Coronary artery (tissue), 2 donors: ENCODE measurements around the gene MGP.
A peak's percentile ranks its signal among the peaks of the same experiment; 100 is the strongest.

Experiments
- DNase-seq: peaks from one replicate; pipeline ENCODE4 v3.0.0-alpha.2; 2017; ENCODE audit warnings: low spot score
- H3K27ac ChIP-seq, 2 donors: fragments of 200-600 bp; sonication (generic); one replicate each; pipeline ENCODE4 v1.5.1; 2016 to 2019
- H3K4me3 ChIP-seq: fragments of 200-600 bp; sonication (generic); 2 replicates; pipeline ENCODE4 v1.5.1; 2016; ENCODE audit warnings: mild to moderate bottlenecking, moderate library complexity
- TF ChIP-seq, protein P1 (sequence below): fragments of 200-600 bp; sonication (generic); IDR thresholded peaks from one replicate; pipeline ENCODE4 v1.5.1; 2019; ENCODE audit warnings: antibody characterized with exemption

The MGP gene

DNA sequence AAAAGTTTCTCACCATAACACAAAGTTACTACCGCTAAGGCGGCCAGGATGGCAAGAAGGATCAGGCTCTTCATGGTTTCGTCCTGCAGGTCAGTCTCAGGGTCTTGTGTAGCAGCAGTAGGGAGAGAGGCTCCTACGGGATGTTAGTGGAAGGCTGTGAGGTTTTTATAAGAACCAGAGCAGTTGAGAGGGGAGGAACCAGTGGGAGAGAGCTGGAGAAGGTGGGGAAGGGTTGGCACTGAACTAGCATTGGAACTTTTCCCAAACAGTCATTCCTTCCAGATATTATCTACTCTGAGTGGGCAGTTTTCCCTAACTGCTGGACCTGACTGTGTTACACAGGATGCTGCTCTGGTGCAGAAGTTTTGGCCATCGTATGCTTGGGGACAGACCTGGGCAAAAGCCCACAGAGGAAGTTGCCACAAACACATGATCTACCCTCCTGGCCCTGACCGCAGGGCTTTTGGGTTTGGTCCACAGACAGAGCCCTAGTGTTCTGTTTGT, at the start of gene MGP:
Gene MGP (minus strand): TSS at position 137 of the 504 bp plus-strand sequence. CDS start 63 bp downstream, at position 74.
- peak within 1 kb of the TSS; percentile 79 to 88 for H3K27ac ChIP-seq
- DNase-seq: peak; percentile 87
- TF ChIP-seq, protein P1, sequence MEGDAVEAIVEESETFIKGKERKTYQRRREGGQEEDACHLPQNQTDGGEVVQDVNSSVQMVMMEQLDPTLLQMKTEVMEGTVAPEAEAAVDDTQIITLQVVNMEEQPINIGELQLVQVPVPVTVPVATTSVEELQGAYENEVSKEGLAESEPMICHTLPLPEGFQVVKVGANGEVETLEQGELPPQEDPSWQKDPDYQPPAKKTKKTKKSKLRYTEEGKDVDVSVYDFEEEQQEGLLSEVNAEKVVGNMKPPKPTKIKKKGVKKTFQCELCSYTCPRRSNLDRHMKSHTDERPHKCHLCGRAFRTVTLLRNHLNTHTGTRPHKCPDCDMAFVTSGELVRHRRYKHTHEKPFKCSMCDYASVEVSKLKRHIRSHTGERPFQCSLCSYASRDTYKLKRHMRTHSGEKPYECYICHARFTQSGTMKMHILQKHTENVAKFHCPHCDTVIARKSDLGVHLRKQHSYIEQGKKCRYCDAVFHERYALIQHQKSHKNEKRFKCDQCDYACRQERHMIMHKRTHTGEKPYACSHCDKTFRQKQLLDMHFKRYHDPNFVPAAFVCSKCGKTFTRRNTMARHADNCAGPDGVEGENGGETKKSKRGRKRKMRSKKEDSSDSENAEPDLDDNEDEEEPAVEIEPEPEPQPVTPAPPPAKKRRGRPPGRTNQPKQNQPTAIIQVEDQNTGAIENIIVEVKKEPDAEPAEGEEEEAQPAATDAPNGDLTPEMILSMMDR: no peak
- peak within 1 kb of the TSS; percentile 61 for H3K4me3 ChIP-seq

DNA sequence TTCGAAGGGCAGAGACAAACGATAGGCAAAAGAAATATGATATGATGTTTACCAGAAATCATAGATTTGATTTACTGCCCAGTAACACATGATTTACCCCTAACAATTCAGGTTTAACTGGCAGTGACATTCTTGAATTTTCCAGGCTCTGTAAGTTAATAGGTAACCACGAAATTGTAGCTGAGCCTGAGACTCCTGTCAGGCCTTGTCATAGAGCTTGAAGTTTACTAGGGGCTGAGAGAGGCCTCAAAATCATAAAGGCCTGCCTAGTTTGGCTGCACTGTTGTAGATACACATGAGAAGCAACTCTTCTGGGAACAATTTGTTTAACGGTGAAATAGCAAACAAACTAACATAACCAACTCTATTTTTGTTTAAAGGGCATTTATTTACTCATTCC, 49.4 kb upstream of the MGP start:
- Histone ChIP-seq H3K4me3 (no peak overlapping the region), H3K27ac (no peak overlapping the region)
- TF ChIP-seq, protein P1: no peak
- no peak for DNase-seq

DNA sequence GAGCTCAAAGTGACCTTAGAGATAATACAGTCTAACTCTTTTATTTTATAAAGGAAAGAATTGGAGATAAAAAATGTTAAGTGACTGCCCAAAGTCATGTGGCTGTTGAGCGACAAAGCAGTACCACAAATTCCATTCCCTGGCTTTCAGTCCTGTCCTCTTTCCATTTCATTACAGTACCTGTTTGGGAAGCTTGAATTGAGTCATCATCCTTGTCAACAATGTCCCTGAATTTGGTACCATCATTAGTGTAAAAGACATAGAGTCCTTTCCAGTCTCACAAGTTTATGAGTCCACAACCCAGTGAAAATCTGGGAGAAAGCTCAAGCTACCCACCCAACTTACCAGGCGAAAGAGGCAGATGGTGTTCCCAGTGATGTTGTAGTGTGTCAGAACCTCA, 48.9 kb upstream of the MGP start:
- H3K27ac ChIP-seq: no peak overlapping the region
- no peak for DNase-seq

DNA sequence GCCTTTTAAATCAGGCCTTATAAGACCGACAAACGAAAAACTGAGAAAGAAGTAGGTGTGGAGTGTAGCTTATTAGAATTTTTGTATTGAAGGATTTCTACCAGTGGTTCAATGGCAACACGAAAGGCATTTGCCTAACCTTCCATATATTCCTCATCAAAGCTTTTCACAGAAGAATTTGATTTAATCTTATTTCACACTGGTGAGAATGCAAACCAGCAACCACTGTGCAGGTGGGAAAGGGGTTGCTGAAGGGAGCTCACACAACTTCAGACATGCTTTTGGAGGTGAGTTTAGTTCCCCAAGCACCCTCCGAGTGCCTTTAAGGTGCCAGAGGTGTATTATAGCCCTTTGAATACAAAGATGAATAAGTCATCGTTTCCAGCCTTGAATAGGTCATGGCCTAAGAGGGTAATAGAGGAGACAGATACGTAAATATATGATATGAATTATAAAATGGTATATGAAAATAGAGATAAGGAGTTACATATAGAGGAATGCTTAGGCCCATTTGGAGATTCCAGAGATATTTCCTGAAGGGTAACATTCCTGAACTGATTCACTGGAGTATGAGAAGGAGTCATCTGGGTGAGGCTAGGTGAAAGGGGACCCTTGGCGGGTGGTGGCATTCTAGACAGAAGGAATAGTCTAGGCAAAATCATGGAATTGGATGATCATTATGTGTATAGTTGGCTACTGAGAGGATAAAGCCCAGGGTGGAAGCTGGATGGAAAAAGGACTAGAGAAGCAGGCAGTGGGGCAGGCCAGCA, 46.3 kb upstream of the MGP start:
- H3K27ac ChIP-seq: no peak overlapping the region
- H3K4me3 ChIP-seq: no peak overlapping the region
- TF ChIP-seq, protein P1: no peak
- no peak for DNase-seq

More for the DNA sequence above, 48.9 kb upstream of the MGP start:
- no peak overlapping the region for H3K4me3 ChIP-seq
- TF ChIP-seq, protein P1: no peak

DNA sequence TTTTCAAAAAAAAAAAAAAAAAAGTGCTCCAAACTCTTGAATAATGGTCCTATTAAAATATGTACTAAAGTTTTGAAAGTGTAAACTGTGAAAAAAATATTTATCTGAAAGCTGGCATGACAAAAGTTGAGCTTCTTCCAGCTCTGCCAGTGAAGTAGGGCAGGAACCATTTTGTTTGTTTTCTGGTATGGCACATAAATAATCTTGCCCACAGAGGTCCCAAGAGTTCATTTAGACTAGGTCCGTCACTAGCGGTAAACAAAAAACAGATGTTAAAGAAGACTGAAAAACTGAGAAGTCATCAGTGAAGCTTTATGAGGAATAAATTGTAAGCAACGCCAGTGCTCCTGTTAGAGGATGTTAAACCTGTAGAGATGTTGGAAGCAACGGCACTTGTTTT, 45.7 kb upstream of the MGP start:
- DNase-seq: no peak
- TF ChIP-seq, protein P1: no peak
- Histone ChIP-seq H3K27ac (no peak overlapping the region), H3K4me3 (no peak overlapping the region)

DNA sequence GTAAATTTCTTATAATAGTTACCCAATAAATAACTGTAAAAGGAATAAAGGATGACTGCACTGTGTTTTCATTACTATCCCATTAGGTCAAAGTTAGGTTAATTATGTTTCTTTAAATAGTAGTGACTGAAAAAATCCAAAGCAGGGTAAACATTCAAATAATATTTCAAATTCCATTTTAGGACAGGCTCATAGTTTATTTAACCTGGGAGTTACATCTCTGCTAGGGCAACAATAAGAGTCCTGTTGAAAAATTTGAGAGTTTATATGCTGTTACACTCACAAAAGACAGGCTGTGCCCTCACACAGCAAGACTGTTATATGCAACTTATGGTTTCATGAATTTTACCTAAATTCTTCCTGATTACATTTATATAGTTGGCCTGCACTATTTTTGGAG, 44.6 kb upstream of the MGP start:
- Histone ChIP-seq H3K27ac (no peak overlapping the region), H3K4me3 (no peak overlapping the region)
- TF ChIP-seq, protein P1: no peak
- DNase-seq: no peak

DNA sequence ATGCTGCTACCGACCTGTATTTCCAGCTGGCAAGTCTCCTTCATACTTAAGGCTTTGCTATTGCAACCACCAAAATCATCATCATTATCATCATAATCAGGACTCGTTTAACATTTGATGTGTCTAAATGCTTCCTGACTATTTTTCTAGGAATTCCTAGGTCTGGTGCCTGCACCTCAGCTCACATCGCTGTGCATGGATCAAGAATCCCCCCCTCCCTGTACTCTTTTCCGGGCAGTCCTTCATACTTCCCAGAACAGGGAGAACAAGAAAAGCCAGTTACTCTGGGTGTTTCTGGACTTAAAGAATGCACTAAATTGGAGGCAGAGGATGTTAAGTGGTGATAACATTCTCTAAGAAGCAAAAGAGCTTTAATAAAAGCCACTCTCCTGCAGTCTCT, 43.3 kb upstream of the MGP start:
- DNase-seq: no peak
- peak overlapping the region; percentile 43 for H3K4me3 ChIP-seq
- H3K27ac ChIP-seq: peak overlapping the region; percentile 20 to 39
- TF ChIP-seq, protein P1: no peak
